ENCODE data around the gene DNAJB9.

GRCh38 chr7:108598153-108598552, 28.5 kb downstream of the DNAJB9 start:
- no peak for TF ChIP-seq CTCF (tag by site-specific recombination; IDR thresholded peaks at IDR 0.05)
- TF ChIP-seq ZNF18 (tag by site-specific recombination; IDR thresholded peaks at IDR 0.05) = no peak
- TF ChIP-seq MEIS1 (CRISPR knock-in tag; IDR thresholded peaks at IDR 0.05; ENCODE audit: borderline replicate concordance) = no peak
- TF ChIP-seq REST (tag by site-specific recombination; IDR thresholded peaks at IDR 0.05) = no peak
- no peak for TF ChIP-seq ZNF629 (tag by site-specific recombination; IDR thresholded peaks at IDR 0.05)
- TF ChIP-seq ZNF658 (tag by site-specific recombination; IDR thresholded peaks at IDR 0.05) = no peak
- TF ChIP-seq ZBTB44 (tag by site-specific recombination; IDR thresholded peaks at IDR 0.05) = no peak
